Fibroblast of lung (primary cell): Measurements from ENCODE around the gene TNK2. TPM values are rescaled to one million over a fixed set of nuclear protein-coding genes. Genes with fewer than 3 reads are reported as not detected.

Experiments
- DNase-seq, 2 donors: peaks; one replicate each; pipeline versions ENCODE4 v3.0.0 to v3.0.0-alpha.2; 2010; ENCODE audit warnings: low read depth in 2 of 2
- H2AFZ ChIP-seq: 2 replicates; pipeline ENCODE4 v1.5.1; 2012; ENCODE audit warnings: low read length, control low read depth, inconsistent platforms
- H3K27ac ChIP-seq: 2 replicates; pipeline ENCODE4 v1.5.1; 2011; ENCODE audit warnings: low read length, control low read depth; ENCODE audit not compliant: insufficient read depth
- H3K27me3 ChIP-seq: 2 replicates; pipeline ENCODE4 v1.5.1; 2011; ENCODE audit warnings: mild to moderate bottlenecking, low read length; ENCODE audit not compliant: control insufficient read depth, insufficient read depth
- H3K36me3 ChIP-seq: 2 replicates; pipeline ENCODE4 v1.5.1; 2011; ENCODE audit warnings: low read length; ENCODE audit not compliant: control insufficient read depth, insufficient read depth
- H3K4me1 ChIP-seq: 2 replicates; pipeline ENCODE4 v1.5.1; 2011; ENCODE audit warnings: low read length; ENCODE audit not compliant: control insufficient read depth, insufficient read depth; ENCODE audit errors: extremely low read depth
- H3K4me2 ChIP-seq: 2 replicates; pipeline ENCODE4 v1.5.1; 2011; ENCODE audit warnings: low read length, control low read depth; ENCODE audit not compliant: insufficient read depth; ENCODE audit errors: extremely low read depth
- H3K4me3 ChIP-seq, 4 experiments: fragments of 200-600 bp in 1 of 4; sonication (generic) in 1 of 4; replicated peaks in 1 of 4; 2 replicates each; pipeline ENCODE4 v1.5.1; 2011 to 2016; ENCODE audit warnings: low read length in 4 of 4, low read depth in 3 of 4, mild to moderate bottlenecking in 3 of 4, control low read depth in 2 of 4, inconsistent platforms in 1 of 4, mixed read lengths in 1 of 4; ENCODE audit not compliant: insufficient read depth in 1 of 4; ENCODE audit errors: control extremely low read depth in 1 of 4
- H3K79me2 ChIP-seq: 2 replicates; pipeline ENCODE4 v1.5.1; 2012; ENCODE audit warnings: mild to moderate bottlenecking, low read length, inconsistent platforms; ENCODE audit not compliant: control insufficient read depth, insufficient read depth
- H3K9ac ChIP-seq: 2 replicates; pipeline ENCODE4 v1.5.1; 2011; ENCODE audit warnings: mild to moderate bottlenecking, low read length, control low read depth; ENCODE audit not compliant: insufficient read depth
- H3K9me3 ChIP-seq: 2 replicates; pipeline ENCODE4 v1.5.1; 2012; ENCODE audit warnings: low read depth, low read length; ENCODE audit not compliant: control insufficient read depth, insufficient read depth
- H4K20me1 ChIP-seq: 2 replicates; pipeline ENCODE4 v1.5.1; 2011; ENCODE audit warnings: low read length; ENCODE audit not compliant: control insufficient read depth, insufficient read depth; ENCODE audit errors: extremely low read depth
- EZH2 ChIP-seq: IDR thresholded peaks from 2 replicates; pipeline ENCODE4 v1.5.1; 2012; ENCODE audit warnings: low read length, control low read depth, mild to moderate bottlenecking; ENCODE audit errors: missing control alignments
- polyA plus RNA-seq, 2 donors: library from polyadenylated mRNA; depleted of rRNA in 1 of 2; stranded (reverse) in 1 of 2; unstranded in 1 of 2; fragments of >200 nt; gene quantifications; 2 replicates each; pipeline ENCODE4 v1.2.1, GENCODE V29; 2011 to 2012; ENCODE audit warnings: missing spikeins in 1 of 2
- total RNA-seq: library from RNA; depleted of rRNA; stranded (reverse); fragments of >200 nt; gene quantifications from 2 replicates; pipeline ENCODE4 v1.2.1, GENCODE V29; 2014
- TF ChIP-seq, protein P1 (sequence below), 2 donors: IDR thresholded peaks in 1 of 2; conservative IDR thresholded peaks in 1 of 2; 1 replicate in 1 of 2; 2 replicates in 1 of 2; pipeline ENCODE4 v1.5.1; 2011 to 2012; ENCODE audit warnings: low read length in 2 of 2, control low read depth in 1 of 2, inconsistent platforms in 1 of 2, low read depth in 1 of 2, mild to moderate bottlenecking in 1 of 2

TNK2 gene
- total and polyA plus RNA-seq, 2 donors (not counting 1 experiment from before 2014, with no cell fraction given), result 2.5 to 10.7 TPM

DNA sequence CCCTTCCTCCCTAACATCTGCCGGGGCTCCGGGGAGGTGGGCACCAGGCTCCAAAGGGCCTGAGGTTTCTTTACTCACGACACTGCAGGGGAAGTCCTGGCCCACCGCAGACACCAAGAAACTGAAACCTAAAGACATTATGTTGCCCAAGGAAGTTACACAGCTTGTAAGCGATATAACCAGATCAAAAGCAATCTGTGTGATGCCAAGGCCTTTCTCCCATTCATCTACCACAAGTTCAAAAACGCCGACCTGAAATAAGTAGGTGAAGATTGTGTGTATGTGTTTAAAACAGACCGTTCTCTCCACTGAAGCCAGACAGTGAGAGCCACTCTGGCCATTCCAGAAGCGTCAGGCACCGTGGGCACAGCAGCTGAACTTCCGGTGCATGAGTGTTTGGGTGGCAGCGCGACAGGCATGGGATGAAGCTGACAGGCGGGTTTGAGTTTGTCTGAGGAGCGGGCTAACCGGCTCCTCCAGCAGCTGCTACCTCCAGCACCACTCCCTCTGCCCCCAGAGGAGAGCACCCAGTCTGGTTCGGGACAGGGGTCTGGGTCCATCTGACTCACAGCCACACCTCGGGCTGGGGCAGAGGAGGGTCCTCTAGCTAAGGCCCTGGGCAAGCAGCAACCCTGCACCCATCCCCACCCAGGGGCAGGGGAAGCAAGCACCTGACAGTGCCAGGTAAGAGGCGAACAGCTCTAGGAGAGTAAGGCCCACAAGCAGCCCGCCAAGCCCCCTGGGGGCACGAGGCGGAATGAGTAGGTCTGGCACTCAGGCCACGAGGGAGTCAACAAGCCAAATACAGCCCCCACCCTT lies 1.3 kb downstream of the TNK2 start:
- Histone ChIP-seq H2AFZ (no peak overlapping the region), H3K79me2 (peaks cover 8% of the 10 kb centered on the region), H3K9me3 (no peaks in the 10 kb centered on the region), H3K36me3 (no peaks in the 10 kb centered on the region), H3K27ac (no peak overlapping the region), H3K4me3 (peak overlapping the region in 2 of 4 experiments; percentile 3 to 64), H3K4me2 (peak overlapping the region; percentile 38), H3K27me3 (no peaks in the 10 kb centered on the region), H3K4me1 (peaks cover 11% of the 10 kb centered on the region), H3K9ac (no peak overlapping the region), H4K20me1 (no peaks in the 10 kb centered on the region)
- DNase-seq, result no peak
- TF ChIP-seq, protein P1, sequence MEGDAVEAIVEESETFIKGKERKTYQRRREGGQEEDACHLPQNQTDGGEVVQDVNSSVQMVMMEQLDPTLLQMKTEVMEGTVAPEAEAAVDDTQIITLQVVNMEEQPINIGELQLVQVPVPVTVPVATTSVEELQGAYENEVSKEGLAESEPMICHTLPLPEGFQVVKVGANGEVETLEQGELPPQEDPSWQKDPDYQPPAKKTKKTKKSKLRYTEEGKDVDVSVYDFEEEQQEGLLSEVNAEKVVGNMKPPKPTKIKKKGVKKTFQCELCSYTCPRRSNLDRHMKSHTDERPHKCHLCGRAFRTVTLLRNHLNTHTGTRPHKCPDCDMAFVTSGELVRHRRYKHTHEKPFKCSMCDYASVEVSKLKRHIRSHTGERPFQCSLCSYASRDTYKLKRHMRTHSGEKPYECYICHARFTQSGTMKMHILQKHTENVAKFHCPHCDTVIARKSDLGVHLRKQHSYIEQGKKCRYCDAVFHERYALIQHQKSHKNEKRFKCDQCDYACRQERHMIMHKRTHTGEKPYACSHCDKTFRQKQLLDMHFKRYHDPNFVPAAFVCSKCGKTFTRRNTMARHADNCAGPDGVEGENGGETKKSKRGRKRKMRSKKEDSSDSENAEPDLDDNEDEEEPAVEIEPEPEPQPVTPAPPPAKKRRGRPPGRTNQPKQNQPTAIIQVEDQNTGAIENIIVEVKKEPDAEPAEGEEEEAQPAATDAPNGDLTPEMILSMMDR (conservative IDR thresholded peaks at IDR 0.05 in 1 of 2, IDR thresholded peaks at IDR 0.05 in 1 of 2; ENCODE audit: low read depth in 1 of 2, low read length in 2 of 2), result no peak
- TF ChIP-seq EZH2, result no peak

DNA sequence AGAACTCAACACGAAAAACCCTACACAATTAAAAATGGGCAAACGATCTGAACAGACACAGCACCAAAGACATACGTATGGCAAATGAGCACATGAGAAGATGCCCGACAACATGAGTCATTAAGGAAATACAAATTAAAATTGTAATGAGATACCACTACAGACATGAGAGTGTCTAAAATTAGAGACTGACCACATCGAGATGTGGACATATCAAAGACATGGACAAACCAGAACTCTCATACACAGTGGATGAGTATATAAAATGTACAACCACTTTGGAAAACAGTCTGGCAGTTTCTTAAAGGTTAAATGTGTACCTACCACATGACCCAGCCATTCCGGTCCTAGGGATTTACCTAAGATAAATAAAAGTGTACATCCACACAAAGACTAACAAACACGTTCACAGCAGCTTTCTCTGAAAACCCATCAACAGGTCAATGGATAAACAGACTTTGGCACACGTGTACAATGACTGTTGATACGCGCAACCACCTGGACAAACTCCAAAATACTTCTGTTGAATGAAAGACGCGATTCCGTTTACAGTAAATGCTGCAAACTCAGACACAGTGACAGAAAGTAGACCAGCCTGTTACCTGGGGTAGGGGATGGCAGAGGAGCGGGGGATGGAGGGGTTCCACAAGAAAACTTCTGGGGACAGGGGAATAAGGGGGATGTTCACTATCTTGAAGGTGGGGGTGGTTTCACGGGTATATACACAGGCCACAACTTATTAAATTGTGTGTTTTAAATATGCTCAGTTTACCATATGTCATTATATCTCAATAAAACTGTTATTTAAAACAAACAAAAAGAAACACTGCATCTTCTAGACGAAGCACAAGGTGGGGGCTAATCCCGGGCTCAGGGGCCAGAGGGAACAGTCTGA lies 2.1 kb downstream of the TNK2 start:
- H3K4me1 ChIP-seq, result peaks cover 11% of the 10 kb centered on the region
- no peaks in the 10 kb centered on the region for H3K9me3 ChIP-seq
- no peaks in the 10 kb centered on the region for H4K20me1 ChIP-seq
- no peak overlapping the region for H2AFZ ChIP-seq
- H3K36me3 ChIP-seq, result no peaks in the 10 kb centered on the region
- H3K27ac ChIP-seq, result no peak overlapping the region
- peaks cover 8% of the 10 kb centered on the region for H3K79me2 ChIP-seq
- no peaks in the 10 kb centered on the region for H3K27me3 ChIP-seq
- peak; percentile 74 to 78 for DNase-seq
- peak overlapping the region in 1 of 4 experiments; percentile 4 for H3K4me3 ChIP-seq
- TF ChIP-seq, protein P1 (conservative IDR thresholded peaks at IDR 0.05 in 1 of 2, IDR thresholded peaks at IDR 0.05 in 1 of 2; ENCODE audit: low read depth in 1 of 2, low read length in 2 of 2), result no peak
- TF ChIP-seq EZH2, result no peak
- peak overlapping the region; percentile 38 for H3K4me2 ChIP-seq
- no peak overlapping the region for H3K9ac ChIP-seq

DNA sequence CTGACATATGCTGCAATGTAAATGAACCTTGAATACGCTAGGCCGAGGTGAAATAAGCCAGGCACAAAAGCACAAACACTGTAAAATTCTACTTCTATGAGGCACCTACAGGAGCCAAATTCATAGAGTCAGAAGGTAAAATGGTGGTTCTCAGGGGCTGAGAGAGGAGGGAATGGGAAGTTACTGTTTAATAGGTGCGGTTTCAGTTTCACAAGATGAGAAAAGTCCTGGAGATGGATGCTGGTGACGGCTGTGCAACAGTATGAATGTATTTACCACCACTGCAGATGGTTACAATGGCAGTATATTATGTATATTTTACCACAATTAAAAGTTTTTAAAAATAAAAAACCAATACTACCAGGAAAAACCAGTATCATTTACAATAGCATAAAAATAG lies 4.0 kb downstream of the TNK2 start:
- H3K9me3 ChIP-seq, result no peaks in the 10 kb centered on the region
- no peak overlapping the region for H3K4me3 ChIP-seq
- DNase-seq, result no peak
- H3K4me2 ChIP-seq, result no peak overlapping the region
- no peaks in the 10 kb centered on the region for H3K27me3 ChIP-seq
- TF ChIP-seq, protein P1 (conservative IDR thresholded peaks at IDR 0.05 in 1 of 2, IDR thresholded peaks at IDR 0.05 in 1 of 2; ENCODE audit: low read depth in 1 of 2, low read length in 2 of 2), result no peak
- TF ChIP-seq EZH2, result no peak
- H2AFZ ChIP-seq, result no peak overlapping the region
- peaks cover 11% of the 10 kb centered on the region for H3K4me1 ChIP-seq
- no peak overlapping the region for H3K27ac ChIP-seq
- H3K9ac ChIP-seq, result no peak overlapping the region
- H4K20me1 ChIP-seq, result no peaks in the 10 kb centered on the region
- H3K36me3 ChIP-seq, result no peaks in the 10 kb centered on the region
- peaks cover 8% of the 10 kb centered on the region for H3K79me2 ChIP-seq
